GM12874 (cell line): ENCODE results near the gene BPTF.

Experiments
- CTCF ChIP-seq: IDR thresholded peaks from 2 replicates; pipeline ENCODE4 v1.5.1; 2011; ENCODE audit warnings: low read depth, mild to moderate bottlenecking, control low read depth, low read length, moderate library complexity; ENCODE audit not compliant: insufficient read depth

The BPTF gene

GRCh38 chr17:68015081-68015723, 189.9 kb downstream of the BPTF start:
- TF ChIP-seq CTCF = no peak

- no peak for TF ChIP-seq CTCF
Measured at GRCh38 chr17:68016838-68017237, 191.5 kb downstream of the BPTF start.

- TF ChIP-seq CTCF = no peak
Measured at GRCh38 chr17:68019336-68019674, 194.0 kb downstream of the BPTF start.

- peak; percentile 58 for TF ChIP-seq CTCF
Measured at GRCh38 chr17:68019675-68020408, 194.5 kb downstream of the BPTF start.

GRCh38 chr17:68020409-68020756, 195.1 kb downstream of the BPTF start:
- TF ChIP-seq CTCF = no peak

- TF ChIP-seq CTCF = no peak
Measured at GRCh38 chr17:68021963-68022362, 196.7 kb downstream of the BPTF start.

GRCh38 chr17:68029512-68030215, 204.4 kb downstream of the BPTF start:
- TF ChIP-seq CTCF = no peak
